Left ventricle myocardium inferior (tissue), 1 donor: ENCODE results near the gene CEPT1. TPM values are rescaled to one million over a fixed set of nuclear protein-coding genes. Genes with fewer than 3 reads are reported as not detected.

ENCODE experiments used
- DNase-seq: peaks from one replicate; pipeline ENCODE4 v3.0.0-alpha.2; 2020
- H3K27ac ChIP-seq: fragments of 200-600 bp; replicated peaks from 2 replicates; pipeline ENCODE4 v1.8.0; 2021
- H3K27me3 ChIP-seq: fragments of 200-600 bp; 2 replicates; pipeline ENCODE4 v1.8.0; 2021; ENCODE audit warnings: low read depth
- H3K36me3 ChIP-seq: fragments of 200-600 bp; 2 replicates; pipeline ENCODE4 v1.8.0; 2021
- H3K4me1 ChIP-seq: fragments of 200-600 bp; 2 replicates; pipeline ENCODE4 v1.8.0; 2021
- H3K4me3 ChIP-seq: fragments of 200-600 bp; 2 replicates; pipeline ENCODE4 v1.8.0; 2021; ENCODE audit warnings: mild to moderate bottlenecking, moderate library complexity
- H3K9me3 ChIP-seq: fragments of 200-600 bp; replicated peaks from 2 replicates; pipeline ENCODE4 v1.8.0; 2021
- intact Hi-C: fragments of 100-400 bp; cut with micrococcal nuclease; formaldehyde crosslinking; loops from one replicate; pipeline ENCODE4 v1.11.0; 2022
- total RNA-seq: library from RNA; stranded (reverse); fragmentation: NEBNext Ultra II Directional; extraction: Animal tissue kit (Norgen Biotek cat#: 25700); gene quantifications from one replicate; pipeline ENCODE4 v1.2.1, GENCODE V29; 2021
- TF ChIP-seq, protein P1 (sequence below): fragments of 200-600 bp; IDR thresholded peaks from 2 replicates; pipeline ENCODE4 v1.8.0; 2021; ENCODE audit warnings: antibody characterized with exemption, mild to moderate bottlenecking, borderline replicate concordance
- donor health status: DM: no; HTN: yes; CAD: no; lungs with severe emphysema.

Gene CEPT1
- total RNA-seq, 1 donor from 2014 or later: 14.0 TPM

DNA sequence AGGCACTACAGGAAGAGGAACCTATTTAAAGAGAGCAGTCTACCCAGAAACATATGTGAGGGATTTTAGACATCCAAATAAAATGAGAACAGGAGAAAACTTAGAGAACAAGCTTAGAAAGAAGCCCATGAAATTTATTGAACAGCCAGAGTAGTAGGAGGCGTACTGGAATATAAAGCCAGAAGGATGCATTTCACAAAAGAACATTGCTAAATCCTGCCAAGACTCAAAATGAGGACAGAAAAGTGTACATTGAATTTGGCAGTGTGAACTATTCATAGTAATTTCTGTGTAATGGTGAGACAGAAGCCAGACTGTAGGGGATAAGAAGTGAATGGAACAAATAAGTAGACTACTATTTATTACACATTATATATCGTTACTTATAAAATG is 22.5 kb downstream of the CEPT1 start:
- H3K27me3 ChIP-seq: no peaks in the 10 kb centered on the region
- H3K36me3 ChIP-seq: peaks cover 47% of the 10 kb centered on the region
- peaks cover 19% of the 10 kb centered on the region for H3K4me1 ChIP-seq
- H3K4me3 ChIP-seq: no peak overlapping the region
- H3K9me3 ChIP-seq: no peaks in the 10 kb centered on the region
- intact Hi-C loops: no loop called here
- H3K27ac ChIP-seq: no peak overlapping the region
- DNase-seq: no peak
- TF ChIP-seq, protein P1, sequence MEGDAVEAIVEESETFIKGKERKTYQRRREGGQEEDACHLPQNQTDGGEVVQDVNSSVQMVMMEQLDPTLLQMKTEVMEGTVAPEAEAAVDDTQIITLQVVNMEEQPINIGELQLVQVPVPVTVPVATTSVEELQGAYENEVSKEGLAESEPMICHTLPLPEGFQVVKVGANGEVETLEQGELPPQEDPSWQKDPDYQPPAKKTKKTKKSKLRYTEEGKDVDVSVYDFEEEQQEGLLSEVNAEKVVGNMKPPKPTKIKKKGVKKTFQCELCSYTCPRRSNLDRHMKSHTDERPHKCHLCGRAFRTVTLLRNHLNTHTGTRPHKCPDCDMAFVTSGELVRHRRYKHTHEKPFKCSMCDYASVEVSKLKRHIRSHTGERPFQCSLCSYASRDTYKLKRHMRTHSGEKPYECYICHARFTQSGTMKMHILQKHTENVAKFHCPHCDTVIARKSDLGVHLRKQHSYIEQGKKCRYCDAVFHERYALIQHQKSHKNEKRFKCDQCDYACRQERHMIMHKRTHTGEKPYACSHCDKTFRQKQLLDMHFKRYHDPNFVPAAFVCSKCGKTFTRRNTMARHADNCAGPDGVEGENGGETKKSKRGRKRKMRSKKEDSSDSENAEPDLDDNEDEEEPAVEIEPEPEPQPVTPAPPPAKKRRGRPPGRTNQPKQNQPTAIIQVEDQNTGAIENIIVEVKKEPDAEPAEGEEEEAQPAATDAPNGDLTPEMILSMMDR: no peak

DNA sequence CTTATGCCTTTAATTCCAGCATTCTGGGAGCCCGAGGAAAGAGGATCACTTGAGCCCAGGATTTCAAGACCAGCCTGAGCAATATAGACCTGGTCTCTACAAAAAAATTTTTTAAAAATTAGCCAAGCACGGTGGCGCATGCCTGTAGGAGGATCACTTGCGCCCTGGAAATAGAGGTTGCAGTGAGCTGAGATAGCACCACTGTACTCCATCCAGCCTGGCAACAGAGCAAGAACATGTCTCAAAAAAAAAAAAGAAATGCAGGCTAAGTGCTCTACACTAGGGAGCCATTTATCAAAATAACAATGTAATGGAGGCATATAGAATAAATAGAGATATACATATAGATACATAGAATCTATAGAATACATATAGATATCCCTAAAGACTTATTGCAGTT is 23.3 kb downstream of the CEPT1 start:
- Histone ChIP-seq H3K27me3 (no peaks in the 10 kb centered on the region), H3K36me3 (peaks cover 56% of the 10 kb centered on the region), H3K4me1 (peaks cover 19% of the 10 kb centered on the region), H3K27ac (no peak overlapping the region), H3K4me3 (no peak overlapping the region), H3K9me3 (no peaks in the 10 kb centered on the region)
- TF ChIP-seq, protein P1: no peak
- intact Hi-C loops: no loop called here
- no peak for DNase-seq

DNA sequence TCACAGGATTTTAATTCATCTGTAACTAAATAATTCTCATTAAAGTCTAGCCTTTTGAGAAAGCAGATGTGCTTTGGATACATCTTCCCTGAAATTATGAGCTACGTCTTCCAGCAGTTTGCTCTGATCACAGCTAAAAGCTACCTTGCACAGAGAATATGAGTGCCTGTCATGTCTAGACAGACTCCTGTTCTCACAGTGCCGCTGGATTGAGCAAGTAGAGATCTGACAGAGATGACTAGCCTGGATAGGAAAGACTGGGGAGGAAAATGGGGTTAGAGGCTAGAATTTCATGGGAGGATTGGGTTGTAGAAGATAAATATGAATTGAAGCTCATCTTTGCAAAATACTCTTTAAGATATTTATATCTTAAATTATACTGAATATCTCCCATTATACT is 24.1 kb downstream of the CEPT1 start:
- Histone ChIP-seq H3K36me3 (peaks cover 63% of the 10 kb centered on the region), H3K9me3 (no peaks in the 10 kb centered on the region), H3K27ac (no peak overlapping the region), H3K4me3 (no peak overlapping the region), H3K27me3 (no peaks in the 10 kb centered on the region), H3K4me1 (peaks cover 19% of the 10 kb centered on the region)
- DNase-seq: no peak
- intact Hi-C loops: no loop called here
- TF ChIP-seq, protein P1: no peak

DNA sequence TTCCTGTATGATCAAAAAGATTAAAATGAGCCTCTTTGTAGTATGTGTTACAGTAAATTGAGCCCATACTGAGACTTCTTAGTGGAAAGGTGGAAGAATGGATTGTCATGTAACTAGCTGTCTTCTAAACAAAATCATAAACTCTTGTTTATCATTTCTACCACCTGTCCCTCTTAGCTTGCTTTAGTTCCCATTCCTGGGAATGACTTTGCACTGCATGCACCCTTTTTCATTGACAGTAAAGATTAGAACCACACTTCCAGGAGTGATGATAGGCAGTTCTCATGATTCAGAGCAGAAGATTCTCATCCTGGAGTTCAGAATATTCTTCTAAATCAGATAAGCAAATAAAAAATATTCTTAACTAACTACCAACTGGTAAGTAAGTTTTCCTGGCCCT is 32.4 kb downstream of the CEPT1 start:
- intact Hi-C loops: no loop called here
- Histone ChIP-seq H3K9me3 (no peaks in the 10 kb centered on the region), H3K4me1 (peaks cover 8% of the 10 kb centered on the region), H3K27ac (no peak overlapping the region), H3K4me3 (no peak overlapping the region), H3K27me3 (no peaks in the 10 kb centered on the region), H3K36me3 (peaks cover 73% of the 10 kb centered on the region)
- no peak for DNase-seq
- TF ChIP-seq, protein P1: no peak

DNA sequence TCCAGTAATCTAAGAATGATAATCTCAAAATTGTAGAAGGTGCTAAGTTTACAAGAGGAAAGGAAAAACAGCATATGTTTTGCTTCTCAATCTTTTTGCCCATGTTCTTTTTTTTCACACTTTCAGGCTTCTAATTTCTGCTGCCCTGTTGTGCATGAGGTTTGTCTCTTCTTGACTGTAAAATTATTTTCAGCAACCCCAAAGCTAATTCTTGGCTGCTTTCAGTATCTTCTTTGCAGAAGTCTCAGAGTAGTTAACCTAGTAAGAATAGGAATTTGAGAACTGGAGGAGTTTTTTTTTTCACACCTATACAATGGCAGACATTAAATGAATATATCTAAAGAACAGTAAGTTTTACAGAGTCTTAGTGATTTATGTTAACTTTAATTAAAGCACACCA is 34.0 kb downstream of the CEPT1 start:
- H3K4me1 ChIP-seq: peaks cover 8% of the 10 kb centered on the region
- DNase-seq: no peak
- intact Hi-C loops: no loop called here
- TF ChIP-seq, protein P1: no peak
- no peak overlapping the region for H3K4me3 ChIP-seq
- H3K27ac ChIP-seq: no peak overlapping the region
- H3K36me3 ChIP-seq: peaks cover 65% of the 10 kb centered on the region
- no peaks in the 10 kb centered on the region for H3K9me3 ChIP-seq
- no peaks in the 10 kb centered on the region for H3K27me3 ChIP-seq

DNA sequence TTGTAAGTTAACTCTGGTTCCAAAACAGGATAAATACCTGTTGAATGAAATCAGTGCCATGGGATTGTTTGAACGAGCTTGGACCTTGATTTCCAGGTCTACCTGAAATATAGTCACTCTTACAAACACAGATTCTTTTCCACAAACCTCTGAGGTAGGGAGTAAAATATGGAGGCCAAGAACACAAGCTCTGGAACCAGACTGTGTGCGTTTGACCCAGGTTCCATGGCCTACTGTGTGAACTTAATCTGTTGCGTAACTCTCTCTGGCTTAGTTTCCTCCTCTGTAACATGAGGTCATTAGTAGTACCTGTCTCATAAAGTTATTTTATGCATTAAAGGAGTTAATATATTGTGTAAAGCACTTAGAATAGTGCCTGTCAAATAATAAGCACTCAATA is 35.3 kb downstream of the CEPT1 start:
- intact Hi-C loops: no loop called here
- Histone ChIP-seq H3K9me3 (no peaks in the 10 kb centered on the region), H3K36me3 (peaks cover 63% of the 10 kb centered on the region)

More for the DNA sequence above, 35.3 kb downstream of the CEPT1 start:
- TF ChIP-seq, protein P1: no peak
- Histone ChIP-seq H3K27ac (no peak overlapping the region), H3K4me1 (no peaks in the 10 kb centered on the region), H3K27me3 (no peaks in the 10 kb centered on the region), H3K4me3 (no peak overlapping the region)
- no peak for DNase-seq
